PFSK-1 (cell line): ENCODE data around the gene ZNF710.

Experiments used
- FOXP2 ChIP-seq: optimal IDR thresholded peaks from 2 replicates; pipeline ENCODE3; 2011; ENCODE audit warnings: borderline replicate concordance, control low read depth, inconsistent platforms; ENCODE audit not compliant: insufficient read depth; ENCODE audit errors: extremely low read length, extremely low read depth
- POLR2AphosphoS5 ChIP-seq: IDR thresholded peaks from 2 replicates; pipeline ENCODE4 v1.6.1; 2012; ENCODE audit warnings: low read depth, mild to moderate bottlenecking, control low read depth, low read length, moderate library complexity
- SIN3A ChIP-seq: IDR thresholded peaks from 2 replicates; pipeline ENCODE4 v1.6.1; 2012; ENCODE audit warnings: mild to moderate bottlenecking, low read length, moderate library complexity, borderline replicate concordance; ENCODE audit not compliant: insufficient read depth
- TAF1 ChIP-seq: IDR thresholded peaks from 2 replicates; pipeline ENCODE4 v1.6.1; 2012; ENCODE audit warnings: low read length, control low read depth, borderline replicate concordance; ENCODE audit not compliant: insufficient read depth
- TF ChIP-seq, protein P1 (sequence below), 2 experiments: IDR thresholded peaks; 2 replicates each; pipeline versions ENCODE4 v1.6.1 to v1.8.0; 2011 to 2012; ENCODE audit warnings: low read depth in 2 of 2, low read length in 2 of 2, control low read depth in 1 of 2, inconsistent platforms in 1 of 2, mild to moderate bottlenecking in 1 of 2, moderate library complexity in 1 of 2; ENCODE audit not compliant: insufficient read depth in 1 of 2

The ZNF710 gene

DNA sequence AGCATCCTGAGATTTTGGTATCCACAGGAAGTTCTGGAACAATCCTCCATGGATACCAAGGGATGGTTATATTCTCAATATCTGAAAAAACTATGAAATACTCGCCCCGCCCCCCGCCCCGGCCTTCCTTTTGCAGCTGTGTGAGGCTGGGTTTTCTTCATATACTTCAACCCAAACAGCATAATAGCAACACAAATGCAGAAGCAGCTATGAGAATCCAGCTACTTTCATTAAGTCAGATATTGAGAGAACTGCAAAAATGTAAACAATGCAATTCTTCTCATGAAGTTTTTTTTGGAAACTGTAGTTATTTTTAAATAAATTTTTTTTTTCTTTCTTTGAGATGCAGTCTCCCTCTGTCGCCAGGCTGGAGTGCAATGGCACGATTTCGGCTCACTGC is 112.0 kb downstream of the ZNF710 start:
- no peak for TF ChIP-seq SIN3A
- no peak for TF ChIP-seq FOXP2
- no peak for TF ChIP-seq TAF1
- TF ChIP-seq, protein P1, sequence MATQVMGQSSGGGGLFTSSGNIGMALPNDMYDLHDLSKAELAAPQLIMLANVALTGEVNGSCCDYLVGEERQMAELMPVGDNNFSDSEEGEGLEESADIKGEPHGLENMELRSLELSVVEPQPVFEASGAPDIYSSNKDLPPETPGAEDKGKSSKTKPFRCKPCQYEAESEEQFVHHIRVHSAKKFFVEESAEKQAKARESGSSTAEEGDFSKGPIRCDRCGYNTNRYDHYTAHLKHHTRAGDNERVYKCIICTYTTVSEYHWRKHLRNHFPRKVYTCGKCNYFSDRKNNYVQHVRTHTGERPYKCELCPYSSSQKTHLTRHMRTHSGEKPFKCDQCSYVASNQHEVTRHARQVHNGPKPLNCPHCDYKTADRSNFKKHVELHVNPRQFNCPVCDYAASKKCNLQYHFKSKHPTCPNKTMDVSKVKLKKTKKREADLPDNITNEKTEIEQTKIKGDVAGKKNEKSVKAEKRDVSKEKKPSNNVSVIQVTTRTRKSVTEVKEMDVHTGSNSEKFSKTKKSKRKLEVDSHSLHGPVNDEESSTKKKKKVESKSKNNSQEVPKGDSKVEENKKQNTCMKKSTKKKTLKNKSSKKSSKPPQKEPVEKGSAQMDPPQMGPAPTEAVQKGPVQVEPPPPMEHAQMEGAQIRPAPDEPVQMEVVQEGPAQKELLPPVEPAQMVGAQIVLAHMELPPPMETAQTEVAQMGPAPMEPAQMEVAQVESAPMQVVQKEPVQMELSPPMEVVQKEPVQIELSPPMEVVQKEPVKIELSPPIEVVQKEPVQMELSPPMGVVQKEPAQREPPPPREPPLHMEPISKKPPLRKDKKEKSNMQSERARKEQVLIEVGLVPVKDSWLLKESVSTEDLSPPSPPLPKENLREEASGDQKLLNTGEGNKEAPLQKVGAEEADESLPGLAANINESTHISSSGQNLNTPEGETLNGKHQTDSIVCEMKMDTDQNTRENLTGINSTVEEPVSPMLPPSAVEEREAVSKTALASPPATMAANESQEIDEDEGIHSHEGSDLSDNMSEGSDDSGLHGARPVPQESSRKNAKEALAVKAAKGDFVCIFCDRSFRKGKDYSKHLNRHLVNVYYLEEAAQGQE (IDR thresholded peaks at IDR 0.05; ENCODE audit: insufficient read depth in 1 of 2, low read depth in 2 of 2, low read length in 2 of 2) = no peak
- TF ChIP-seq POLR2AphosphoS5 = no peak

DNA sequence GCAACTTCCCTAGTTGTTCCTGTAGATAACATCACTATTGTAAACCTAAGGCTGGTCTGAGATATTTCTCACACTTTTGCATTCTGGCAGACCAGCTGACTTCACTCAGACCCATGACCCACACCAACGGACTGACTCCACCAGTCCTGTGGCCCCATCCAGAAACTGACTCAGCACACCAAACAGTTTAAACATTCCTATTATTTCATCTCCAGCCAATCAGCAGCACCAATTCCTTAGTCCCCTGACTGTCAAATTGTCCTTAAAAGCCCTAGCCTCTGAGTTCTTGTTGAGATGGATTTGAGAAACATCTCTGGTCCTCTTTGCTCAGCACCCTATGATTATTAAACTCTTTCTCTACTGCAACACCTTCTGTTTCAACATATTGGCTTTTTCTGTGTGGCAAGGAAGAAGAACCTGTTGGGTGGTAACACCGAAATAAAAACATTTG is 113.4 kb downstream of the ZNF710 start:
- TF ChIP-seq, protein P1 (IDR thresholded peaks at IDR 0.05; ENCODE audit: insufficient read depth in 1 of 2, low read depth in 2 of 2, low read length in 2 of 2) = no peak
- no peak for TF ChIP-seq TAF1
- TF ChIP-seq SIN3A = no peak
- no peak for TF ChIP-seq POLR2AphosphoS5
- no peak for TF ChIP-seq FOXP2

DNA sequence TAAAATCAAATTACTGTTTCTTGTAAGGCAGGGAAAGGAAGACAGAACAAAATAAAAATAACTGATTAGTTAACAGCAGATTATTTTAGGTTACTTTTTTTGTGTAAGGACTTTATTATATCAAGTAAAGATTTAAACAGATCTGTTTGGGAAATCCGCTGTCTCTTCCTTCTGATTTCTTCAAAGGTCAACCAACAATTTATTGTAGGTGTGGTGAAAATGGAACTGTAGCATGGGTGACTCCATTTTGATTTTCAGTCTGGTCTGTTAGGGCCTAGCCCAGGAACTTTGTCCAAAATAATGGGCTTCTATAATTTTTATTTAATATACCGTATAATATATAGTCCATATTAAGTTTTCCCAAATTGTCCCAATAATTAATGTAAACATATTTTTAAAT is 114.7 kb downstream of the ZNF710 start:
- TF ChIP-seq TAF1 = no peak
- no peak for TF ChIP-seq SIN3A
- TF ChIP-seq, protein P1 (IDR thresholded peaks at IDR 0.05; ENCODE audit: insufficient read depth in 1 of 2, low read depth in 2 of 2, low read length in 2 of 2) = no peak
- TF ChIP-seq FOXP2 = no peak
- no peak for TF ChIP-seq POLR2AphosphoS5

DNA sequence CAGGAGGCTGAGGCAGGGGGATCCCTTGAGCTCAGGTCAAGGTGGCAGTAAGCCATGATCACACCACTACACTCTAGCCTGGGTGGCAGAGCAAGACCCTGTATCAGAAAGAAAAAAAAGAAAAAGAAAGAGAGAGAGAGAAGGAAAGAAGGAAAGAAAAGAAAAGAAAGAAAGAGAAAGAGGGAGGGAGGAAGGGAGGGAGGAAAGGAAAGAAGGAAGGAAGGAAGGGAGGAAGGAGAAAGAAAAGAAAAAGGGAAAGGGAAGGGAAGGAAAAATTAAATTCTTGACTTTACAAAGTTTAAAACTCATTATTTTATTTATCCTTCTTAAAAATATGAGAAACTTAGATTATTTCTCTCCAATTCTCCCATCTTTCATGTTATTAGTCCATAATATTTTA is 118.2 kb downstream of the ZNF710 start:
- TF ChIP-seq POLR2AphosphoS5 = no peak
- no peak for TF ChIP-seq TAF1
- TF ChIP-seq, protein P1 (IDR thresholded peaks at IDR 0.05; ENCODE audit: insufficient read depth in 1 of 2, low read depth in 2 of 2, low read length in 2 of 2) = no peak
- no peak for TF ChIP-seq FOXP2
- TF ChIP-seq SIN3A = no peak

DNA sequence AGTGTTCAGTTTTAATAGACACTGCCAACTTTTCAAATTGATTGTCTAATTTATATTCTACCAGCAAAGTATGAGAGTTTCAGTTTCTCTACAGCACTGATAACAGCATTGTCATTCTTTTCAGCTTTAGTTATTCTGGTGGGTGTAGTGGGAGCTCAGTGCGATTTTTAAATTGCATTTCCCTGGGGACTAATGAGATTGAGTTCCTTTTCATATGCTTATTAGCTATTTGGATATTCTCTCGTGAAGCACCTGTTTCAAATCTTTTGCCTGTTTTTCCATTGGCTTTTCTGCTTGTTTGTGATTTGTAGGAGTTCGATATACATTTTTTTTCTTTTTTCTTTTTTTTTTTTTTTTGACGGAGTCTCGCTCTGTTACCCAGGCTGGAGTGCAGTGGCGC is 120.0 kb downstream of the ZNF710 start:
- TF ChIP-seq SIN3A (no peak), TAF1 (no peak), FOXP2 (no peak), POLR2AphosphoS5 (no peak)
- TF ChIP-seq, protein P1 (IDR thresholded peaks at IDR 0.05; ENCODE audit: insufficient read depth in 1 of 2, low read depth in 2 of 2, low read length in 2 of 2) = no peak
